ENCODE measurements around the gene NACC2.

NACC2 gene, protein sequence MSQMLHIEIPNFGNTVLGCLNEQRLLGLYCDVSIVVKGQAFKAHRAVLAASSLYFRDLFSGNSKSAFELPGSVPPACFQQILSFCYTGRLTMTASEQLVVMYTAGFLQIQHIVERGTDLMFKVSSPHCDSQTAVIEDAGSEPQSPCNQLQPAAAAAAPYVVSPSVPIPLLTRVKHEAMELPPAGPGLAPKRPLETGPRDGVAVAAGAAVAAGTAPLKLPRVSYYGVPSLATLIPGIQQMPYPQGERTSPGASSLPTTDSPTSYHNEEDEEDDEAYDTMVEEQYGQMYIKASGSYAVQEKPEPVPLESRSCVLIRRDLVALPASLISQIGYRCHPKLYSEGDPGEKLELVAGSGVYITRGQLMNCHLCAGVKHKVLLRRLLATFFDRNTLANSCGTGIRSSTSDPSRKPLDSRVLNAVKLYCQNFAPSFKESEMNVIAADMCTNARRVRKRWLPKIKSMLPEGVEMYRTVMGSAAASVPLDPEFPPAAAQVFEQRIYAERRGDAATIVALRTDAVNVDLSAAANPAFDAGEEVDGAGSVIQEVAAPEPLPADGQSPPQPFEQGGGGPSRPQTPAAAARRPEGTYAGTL

DNA sequence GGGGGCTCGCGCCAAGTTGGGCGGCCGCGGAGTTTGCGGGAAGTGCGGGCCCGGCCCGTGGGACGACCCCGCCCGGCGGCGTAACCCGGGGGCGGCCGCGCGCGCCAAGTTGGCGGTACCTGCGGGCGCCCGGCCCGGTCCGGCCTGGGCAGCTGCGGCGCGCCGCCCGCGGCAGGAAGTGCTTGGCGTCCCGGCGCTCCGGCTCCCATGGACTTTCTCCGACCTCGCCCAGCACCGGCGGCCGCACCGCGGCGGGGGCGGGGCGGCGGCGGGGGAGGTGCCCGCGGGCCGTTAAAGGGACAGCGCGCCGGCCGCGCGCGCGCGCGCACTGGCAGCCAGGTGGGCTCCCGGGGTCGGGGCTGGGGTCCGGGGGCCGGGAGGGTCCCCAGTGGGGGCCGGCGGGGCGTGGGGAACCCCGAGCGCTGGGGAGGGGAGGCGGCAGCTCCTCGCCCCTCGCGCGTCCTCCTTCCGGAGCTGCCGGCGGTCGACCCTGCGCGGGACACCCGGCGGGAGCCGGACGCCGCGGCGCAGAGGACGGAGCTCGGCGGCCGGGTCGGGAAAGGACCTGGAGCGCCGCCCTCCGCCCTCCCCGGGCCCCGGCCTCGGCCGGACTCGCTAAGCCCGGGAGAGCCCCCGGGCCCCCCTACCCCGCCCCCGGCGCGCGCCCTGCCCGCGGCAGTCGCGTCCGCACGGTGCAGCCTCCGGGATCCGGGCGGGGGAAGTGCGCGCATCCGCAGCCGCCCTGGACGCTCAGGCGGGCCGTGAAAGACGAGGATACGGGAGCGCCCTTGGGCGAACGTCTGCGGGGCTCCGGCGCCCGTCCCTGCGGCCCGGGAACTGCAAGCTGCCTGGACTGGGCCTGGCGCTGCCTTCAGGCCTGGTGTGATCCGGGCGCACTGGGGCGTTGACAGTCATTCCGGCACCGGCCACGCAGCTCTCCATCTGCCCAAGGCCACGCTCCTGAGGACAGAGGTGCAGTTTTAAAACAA is at the start of gene NACC2:
Gene NACC2 (minus strand): TSS at position 220 of the 989 bp plus-strand sequence. CDS start 44,768 bp downstream, outside the sequence.
- DNase-seq (ENCODE audit: low read depth in 2 of 2): no peak

DNA sequence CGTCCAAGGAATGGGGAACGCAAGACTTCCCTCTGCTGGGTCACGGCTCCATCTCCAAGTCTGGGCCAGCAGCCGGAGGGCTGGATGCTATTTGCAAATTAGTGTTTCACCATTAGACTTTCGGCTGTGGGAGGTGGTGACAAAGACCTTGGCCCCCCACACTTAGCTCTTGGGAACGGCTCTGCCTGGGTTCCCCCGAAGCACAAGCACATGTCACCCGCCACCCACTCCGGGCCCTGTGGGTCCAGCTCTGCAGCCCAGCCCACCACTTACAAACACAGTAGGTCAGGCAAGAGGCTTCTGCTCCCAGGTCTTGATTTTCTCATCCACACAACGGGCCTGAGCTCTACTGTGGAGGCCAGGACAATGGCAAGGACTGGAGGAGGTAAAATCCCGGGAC is 49.4 kb upstream of the NACC2 start:
- DNase-seq (ENCODE audit: low read depth in 2 of 2): no peak

DNA sequence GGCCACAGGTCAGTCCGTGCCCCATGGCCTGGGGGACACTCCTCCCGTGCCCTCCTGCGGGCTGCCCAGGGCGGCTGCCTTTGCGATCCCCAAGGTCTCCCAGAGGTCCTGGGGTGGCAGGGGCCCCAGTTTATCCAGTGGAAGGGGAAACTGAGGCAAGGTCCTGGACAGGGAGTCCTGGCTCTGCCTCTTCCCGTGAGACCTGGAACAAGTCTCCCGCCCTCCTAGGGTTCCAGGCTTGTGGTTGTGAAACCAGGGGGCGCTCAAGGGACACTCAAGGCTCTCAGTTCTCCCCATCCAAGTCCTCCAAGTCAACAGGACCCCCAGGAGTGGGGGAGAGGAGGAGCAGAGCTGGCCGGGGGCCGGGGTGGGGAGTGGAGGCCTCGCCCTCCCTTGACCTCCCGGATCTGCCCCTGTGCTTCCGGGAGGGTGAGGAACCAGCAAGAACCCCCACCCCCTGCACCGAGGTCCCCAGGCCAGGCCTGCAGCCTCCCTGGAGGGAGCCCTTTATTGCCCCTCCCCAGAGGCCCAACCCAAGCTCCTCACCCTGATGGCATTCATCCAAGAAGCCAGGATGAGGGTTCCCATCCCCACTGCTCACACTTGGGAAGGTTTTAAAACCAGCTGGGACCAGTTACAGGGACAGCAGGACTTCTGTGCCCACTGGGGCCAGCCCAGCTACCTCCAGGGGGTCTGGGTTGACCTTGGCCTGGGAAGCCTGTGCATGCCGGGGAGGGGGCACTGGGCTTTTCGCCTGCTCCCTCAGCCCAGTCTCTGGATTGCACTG is 48.3 kb upstream of the NACC2 start:
- DNase-seq (ENCODE audit: low read depth in 2 of 2): no peak

DNA sequence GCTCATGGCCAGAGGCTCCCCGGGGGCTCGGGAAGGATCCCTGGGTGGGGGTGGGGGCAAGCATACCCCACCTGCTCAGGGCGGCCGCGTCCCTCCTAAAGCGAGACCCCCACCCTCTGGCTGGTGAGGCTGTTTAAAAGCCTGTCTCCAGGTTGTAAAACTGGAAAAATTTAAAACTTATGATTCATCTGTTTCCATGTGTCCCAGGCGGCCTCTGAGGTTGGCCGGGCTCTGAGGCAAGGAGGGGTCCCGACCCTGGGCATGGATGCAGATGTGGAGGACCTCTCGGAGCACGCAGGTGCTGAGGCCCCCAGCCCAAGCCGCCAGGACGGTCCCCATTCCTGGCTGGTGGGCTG is 47.7 kb upstream of the NACC2 start:
- DNase-seq (ENCODE audit: low read depth in 2 of 2): no peak

DNA sequence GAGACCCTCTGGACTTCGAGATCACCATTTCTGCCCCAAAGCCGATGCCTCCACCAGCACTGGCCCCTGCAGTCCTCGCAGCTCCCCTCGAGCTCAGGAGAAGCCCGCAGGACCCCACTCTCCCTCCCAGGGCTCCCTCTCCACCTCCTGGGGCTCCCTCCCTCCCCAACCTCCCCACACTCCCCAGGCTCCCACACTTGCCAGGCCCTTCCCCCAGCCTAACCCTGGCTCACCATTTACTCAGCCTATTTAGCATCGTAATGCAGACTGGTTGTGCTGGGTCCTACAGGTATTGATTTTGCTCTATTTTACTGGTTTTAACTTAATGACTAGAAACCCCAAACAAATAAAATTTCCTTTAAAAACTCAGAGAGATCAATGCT is 47.3 kb upstream of the NACC2 start:
- no peak for DNase-seq (ENCODE audit: low read depth in 2 of 2)

DNA sequence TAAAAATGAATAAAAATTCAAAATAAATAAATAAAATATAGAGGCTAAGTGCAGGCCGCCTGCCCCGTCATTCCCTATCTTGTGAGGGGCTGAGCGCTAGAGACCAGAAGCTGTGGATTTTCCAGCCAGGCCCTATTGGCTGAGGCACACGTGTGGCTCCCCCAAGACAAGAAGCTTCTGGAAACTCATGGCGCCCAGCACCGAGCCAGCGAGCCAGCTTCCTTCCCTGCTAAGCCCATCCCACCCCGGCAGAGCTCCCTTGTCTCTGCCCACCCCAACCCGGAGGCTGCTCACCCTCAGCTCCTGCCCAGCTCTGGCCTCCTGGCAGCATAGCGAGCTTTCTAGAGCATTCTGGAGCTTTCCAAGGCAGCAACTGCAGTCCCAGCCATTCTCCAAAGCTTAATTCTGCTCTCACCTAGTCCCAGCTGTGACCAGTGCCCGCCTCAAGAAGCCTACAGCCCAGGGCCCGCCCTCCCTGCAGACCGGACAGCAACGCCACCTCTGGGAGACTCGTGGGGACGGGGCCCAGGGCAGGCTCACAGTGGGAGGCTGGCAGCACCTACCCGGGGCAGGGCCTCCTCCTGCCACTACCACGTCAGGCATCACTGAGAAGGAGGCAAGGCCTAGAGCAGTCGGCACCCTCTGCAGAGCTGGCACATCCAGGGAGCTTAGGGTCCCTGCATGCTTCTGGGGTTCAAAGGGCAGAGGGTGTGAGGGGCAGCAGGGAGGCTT is 46.8 kb upstream of the NACC2 start:
- no peak for DNase-seq (ENCODE audit: low read depth in 2 of 2)

DNA sequence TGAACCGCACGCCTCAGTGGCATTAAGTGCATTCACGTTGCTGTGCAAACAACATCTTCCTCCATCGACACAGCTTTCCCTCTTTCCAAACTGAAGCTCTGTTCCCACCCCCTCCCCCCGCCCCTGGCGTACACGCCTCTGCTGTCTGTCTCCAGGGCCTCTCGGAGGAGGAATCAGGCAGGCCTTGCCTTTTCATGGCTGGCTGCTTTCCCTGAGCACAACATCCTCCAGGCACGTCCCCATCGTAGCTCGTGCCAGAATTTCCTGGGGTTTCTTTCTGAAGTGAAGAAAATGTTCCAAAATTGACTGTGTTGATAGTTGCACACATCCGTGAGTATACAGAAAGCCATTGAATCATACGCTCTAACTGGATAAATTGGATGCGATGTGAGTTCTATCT is 45.9 kb upstream of the NACC2 start:
- DNase-seq (ENCODE audit: low read depth in 2 of 2): no peak

DNA sequence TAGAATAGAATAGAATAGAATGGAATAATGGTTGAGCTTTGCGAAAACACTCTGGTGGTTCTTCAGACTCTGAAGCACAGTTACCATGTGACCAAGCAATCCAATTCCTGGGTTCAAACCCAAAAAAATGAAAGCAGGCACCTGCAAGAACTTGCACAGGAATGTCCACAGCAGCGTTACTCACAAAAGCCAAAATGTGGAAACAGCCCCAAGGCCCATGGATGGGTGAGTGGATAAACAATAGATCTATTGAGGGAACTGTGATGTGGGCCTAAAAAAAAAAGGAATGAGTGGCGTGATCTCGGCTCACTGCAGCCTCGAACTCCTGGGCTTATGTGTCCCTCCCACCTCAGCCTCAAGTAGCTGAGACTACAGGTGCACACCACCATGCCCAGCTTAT is 45.0 kb upstream of the NACC2 start:
- no peak for DNase-seq (ENCODE audit: low read depth in 2 of 2)

DNA sequence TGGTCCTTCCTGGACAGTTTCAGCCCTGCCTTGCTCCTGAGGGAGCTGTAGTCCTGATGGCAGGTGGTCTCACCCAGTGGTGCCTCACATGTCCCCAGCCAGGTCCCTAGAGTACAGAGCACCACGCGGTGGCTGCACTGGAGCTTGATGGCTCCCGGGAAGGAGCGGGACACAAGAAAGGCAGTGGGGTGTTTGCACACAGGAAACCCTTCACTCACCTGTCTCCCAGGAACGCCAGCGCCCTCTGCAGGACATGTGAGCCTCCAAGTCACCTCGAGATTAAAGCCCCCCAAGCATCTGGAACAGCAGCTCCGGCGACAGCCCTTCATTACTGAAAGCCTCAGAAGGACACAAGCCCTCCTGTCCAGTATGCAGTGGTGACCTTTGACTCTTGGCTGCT is 43.5 kb upstream of the NACC2 start:
- no peak for DNase-seq (ENCODE audit: low read depth in 2 of 2)

DNA sequence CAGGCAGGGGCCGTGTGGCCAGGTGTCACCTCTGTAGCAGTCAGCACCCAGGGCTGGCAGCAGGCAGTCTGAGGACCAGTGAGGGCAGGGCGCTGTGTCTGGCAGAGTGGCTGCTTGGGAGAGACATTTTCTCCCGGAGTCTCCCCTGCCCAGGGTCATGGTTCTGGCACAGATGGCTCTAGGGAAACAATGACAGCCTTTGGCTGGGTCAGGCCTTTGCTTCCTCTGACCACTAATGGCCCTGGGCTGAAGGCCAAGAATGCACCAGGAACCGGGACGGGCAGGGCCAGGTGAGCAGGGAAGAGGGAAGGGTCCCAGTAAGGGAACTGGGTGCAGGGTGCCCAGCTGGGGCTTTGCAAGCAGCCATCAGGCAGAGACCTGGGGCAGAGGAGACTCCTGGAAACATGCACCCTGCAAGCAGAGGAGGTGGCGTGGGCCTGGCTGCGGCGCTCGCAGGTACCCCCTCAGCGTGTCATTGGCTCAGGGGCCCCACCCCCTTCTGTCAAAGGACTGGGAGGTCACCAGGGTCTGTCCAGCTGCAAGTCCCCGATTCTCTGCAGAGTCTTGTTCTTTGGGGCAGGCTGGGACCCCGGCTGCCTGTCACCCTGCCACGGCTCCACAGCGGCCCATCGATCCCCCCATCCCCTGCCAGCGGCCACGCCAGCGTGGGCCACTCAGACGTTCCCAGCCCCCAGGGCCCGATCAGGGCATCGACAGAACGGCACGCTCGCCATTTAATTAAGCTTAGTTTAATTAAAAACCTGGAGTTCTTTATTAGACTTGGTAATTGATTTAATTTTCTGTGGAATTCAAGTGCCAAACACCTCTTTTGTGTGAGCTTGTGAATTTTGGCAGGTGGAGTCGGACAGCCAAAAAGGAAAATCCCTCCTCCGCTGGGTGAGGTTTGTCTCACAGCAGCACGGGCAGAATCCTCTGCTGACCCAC is 42.5 kb upstream of the NACC2 start:
- no peak for DNase-seq (ENCODE audit: low read depth in 2 of 2)

DNA sequence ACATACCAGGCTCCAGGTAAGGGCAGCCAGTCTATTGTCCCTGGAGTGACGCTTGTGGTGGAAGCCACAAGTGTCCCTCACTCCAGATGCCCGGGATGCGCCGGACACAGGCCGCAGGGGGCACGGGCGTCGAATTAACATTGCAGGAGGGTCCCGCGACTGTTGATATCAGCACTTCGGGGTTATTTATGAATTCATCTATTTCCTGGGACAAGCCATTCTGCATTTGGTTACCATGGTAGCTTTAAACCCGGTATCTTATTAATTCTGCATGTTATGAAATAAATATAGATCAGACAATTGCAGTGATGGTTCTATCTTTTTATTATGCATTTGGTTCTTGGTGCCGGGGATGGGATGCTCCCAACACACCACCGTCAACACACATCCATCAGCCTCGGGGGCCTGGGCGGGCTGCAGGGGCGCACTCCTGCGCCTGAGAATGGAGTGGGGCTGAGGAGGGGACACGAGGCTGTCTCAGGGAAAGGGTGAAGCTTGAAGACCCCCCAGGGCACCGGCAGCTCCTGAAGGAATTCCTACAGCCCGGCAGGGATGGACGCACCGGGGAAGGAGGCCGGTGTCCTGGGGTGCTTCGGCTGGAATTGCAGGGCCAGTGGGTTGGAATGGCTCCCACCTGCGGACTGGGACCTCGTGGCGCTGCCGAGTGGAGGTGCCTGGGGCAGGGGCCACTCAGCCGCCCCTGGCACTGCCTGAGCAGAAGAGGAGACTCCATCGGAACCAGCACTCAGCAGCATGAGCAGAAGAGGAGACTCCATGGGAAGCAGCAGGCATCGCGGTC is 41.2 kb upstream of the NACC2 start:
- no peak for DNase-seq (ENCODE audit: low read depth in 2 of 2)

DNA sequence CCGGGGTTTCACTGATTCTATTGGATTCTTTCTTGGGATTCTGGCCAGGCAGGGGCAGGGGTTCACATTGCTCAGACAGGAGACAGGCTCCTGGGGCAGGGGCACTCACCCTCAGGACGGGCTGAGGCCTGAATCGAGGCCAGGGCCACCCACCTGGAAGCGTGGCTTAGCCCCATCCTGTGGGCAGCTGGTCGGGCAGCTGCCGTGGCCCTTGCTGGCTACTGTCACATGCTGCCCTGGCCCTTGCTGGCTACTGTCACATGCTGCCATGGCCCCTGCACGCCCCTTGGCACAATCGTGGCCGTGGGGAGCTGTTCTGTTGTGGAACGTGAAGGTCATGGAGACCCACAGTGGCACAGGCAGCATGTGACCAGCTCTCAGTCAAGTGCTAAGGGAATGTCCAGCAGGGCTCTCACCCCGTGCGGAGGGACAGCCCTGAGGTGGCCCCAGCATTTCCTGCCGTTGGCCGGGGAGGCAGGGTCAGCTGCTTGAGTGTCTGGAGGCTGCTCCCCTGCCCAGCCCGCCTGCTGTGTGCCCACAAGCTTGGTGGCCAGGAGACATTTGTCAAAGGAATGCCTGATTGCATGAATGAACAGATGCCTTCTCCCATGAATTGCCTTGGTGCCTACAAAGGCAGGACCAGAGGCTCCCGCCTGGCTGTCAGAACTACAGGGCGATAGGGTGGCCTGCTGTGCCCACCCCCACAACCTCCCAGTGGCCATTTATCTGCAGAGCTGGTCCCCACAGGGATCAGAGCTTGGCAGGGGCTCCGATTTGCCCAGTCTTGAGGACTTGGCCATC is 40.4 kb upstream of the NACC2 start:
- DNase-seq (ENCODE audit: low read depth in 2 of 2): no peak

DNA sequence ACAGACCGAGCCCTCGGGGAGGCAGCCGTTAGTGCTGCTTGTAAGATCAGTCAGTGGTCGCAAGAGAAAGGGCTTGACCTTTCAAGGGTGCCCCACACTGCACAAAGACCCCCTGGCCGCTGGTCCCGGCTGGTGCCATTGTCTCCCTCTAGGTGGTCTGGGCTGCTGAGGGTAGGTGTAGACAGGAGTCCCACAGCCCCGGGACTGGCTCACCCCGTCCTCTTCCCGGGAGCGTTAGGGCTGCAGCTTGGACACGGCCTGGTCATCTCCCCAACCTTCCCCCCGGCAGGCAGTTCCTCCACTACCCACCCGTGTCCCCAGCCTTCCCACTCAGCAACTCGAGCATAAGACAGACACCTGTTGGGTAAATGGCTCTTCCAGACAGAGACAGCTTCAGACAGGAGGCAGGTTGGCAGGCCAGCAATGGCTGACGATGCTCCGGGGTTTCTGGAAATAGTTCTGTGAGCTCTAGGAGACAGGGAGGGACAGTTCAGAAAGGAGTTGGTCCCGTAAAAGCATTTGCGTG is 38.9 kb upstream of the NACC2 start:
- no peak for DNase-seq (ENCODE audit: low read depth in 2 of 2)

DNA sequence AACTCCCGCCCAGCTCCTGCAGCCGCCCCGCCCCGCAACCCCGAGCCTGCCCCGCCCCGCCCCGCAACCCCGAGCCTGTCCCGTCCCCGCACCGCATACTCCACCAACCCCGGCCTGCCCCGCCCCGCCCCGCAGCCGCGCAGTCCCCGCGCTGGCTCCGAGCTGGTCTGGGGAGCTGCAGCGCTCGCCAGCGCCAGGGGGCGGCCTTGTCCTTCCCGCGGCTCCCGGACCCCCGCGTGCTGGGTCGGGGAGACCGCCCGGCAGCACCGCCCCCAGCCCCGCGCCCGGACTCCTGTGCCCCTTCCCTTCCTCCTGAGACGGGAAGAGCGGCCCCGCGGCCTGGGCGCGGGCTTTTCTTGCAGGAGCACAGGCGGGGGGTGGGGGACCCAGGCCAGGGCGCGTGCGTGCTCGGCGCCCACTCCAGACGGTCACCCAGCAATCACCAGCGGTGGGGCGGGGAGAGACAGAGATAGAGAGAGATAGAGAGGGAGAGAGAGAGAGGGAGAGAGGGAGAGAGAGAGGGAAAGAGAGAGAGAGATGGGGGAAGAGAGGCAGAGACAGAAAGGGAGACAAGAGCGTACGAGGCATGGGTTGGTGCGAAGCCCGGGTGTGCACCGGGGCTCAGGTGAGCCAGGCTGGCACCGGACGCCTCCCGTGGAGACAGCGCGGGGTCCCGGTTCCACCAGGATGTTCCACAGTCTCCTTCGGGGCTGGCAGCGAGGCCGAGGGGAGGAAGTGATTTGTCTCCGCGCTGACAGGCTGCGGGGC is 38.3 kb upstream of the NACC2 start:
- no peak for DNase-seq (ENCODE audit: low read depth in 2 of 2)

DNA sequence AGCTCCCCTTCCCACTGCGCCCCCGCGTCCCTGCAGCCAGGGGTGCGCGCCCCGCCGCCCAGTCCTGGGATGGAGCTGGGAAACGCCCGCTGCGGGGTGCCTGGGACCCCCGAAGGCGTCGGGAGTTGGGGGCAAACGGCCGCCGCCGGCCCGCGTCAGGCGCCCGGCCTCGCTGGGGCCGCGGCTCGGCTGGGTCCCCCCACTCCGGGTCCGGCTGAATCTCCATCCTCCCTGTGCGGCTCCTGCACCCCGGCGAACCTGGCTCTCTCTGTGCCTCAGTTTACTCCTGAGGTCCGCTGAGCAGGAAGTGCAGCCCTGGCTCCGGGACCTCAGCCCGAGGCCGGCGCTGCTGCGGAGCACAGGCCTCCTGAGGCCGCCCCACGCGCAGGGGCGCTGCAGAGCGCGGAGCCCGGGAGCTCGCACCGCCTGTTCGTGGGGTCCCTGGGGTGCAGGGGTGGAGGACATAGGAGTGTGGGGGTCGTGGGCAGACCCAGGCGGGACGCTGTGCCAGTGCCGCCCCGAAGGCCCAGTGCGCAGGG is 37.5 kb upstream of the NACC2 start:
- no peak for DNase-seq (ENCODE audit: low read depth in 2 of 2)

DNA sequence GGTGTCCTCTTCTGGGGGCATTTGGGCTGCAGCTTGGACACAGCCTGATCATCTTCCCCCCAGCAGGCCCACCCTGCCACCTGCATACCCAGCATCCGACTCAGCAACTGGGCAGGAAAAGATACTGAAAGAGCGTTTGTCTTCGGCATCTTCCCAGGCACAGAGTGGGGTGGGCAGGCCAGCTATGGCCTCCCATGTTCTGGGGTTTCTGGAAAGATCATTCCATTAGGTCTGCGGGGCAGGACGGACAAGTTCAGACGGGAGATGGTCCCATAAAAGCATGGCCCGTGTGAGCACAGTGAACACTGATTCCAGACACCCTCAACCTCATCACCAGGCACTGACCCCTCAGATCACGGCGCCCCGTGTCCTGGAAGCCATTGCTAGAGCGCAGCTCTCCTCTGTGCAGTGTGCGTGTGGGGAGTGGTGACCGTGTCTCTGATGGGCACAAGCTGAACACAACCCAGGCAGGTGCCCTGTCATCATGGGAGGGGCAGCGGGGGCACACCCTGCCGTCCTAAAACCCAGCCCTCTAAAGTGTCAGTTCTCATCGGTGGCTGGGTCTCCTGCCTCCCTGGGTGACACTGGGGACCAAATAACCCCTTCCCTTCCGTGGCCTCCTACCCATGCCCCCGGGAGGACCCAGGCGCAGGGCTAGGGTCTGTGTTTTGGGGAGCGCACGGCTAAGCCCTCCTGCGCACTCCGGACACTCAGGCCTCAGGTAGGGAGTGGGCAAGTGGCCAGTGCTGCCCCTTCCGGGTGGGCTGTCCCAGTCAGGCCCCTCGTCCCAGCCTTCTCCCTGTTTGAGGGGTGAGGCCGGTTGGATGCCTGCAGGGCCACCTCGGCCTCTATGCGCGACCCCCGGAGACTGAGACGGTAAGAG is 36.8 kb upstream of the NACC2 start:
- DNase-seq (ENCODE audit: low read depth in 2 of 2): no peak
